ENCODE results near the gene SCAMP5. TPM values are rescaled to one million over a fixed set of nuclear protein-coding genes. Genes with fewer than 3 reads are reported as not detected.
A peak's percentile ranks its signal among the peaks of the same experiment; 100 is the strongest.

SCAMP5 gene
- total and polyA plus RNA-seq, 5 experiments from 2014 or later, result 0.09 to 0.36 (median 0.21) TPM; not detected in 1

DNA sequence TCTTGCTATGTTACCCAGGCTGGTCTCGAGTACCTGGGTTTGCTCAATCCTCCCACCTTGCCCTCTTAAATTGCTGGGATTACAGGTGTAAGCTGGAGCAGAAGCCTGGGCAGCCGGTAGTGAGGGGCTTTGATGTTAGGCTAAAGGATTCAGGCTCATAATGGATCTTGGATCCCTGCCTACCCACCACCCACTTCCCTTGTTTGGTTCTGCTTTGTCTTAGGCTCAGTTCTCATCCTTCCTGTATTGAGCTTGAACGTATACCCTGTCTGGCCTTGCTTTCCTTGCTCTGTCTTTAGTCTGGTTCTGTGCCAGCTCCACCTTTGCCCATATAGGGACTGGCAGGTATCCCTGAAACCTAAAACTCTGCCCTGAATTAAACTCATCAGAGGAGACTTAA is 29.7 kb downstream of the SCAMP5 start:
- Mint-ChIP-seq H3K9me3 (no peaks in the 10 kb centered on the region), H3K27me3 (no peaks in the 10 kb centered on the region), H3K4me3 (peak overlapping the region; percentile 51 to 99 (median 96)), H3K4me1 (peaks cover 14 to 35% (median 27%) of the 10 kb centered on the region in 4 donors), H3K36me3 (peaks cover 0 to 5% (median 0%) of the 10 kb centered on the region in 3 donors), H3K27ac (peak overlapping the region in 9 of 10 donors; percentile 48 to 97 (median 93))
- ATAC-seq (no peak), DNase-seq (peak in 1 of 10 donors; percentile 31)
- POLR2A ChIA-PET, result interaction anchor here (4.3 kb wide), 1 partner anchor 178 kb away, joined by 30 read pairs; the partner anchor contains the start of gene C15orf39

GRCh38 chr15:75025548-75026260 is 30.3 kb downstream of the SCAMP5 start:
- ATAC-seq (no peak), DNase-seq (peak in 1 of 10 donors; percentile 18)
- H3K36me3 Mint-ChIP-seq, result peaks cover 0 to 5% (median 0%) of the 10 kb centered on the region in 3 donors
- peaks cover 14 to 37% (median 27%) of the 10 kb centered on the region in 4 donors for H3K4me1 Mint-ChIP-seq
- POLR2A ChIA-PET, result interaction anchor here (4.3 kb wide), 1 partner anchor 177 kb away, joined by 30 read pairs; the partner anchor contains the start of gene C15orf39
- no peaks in the 10 kb centered on the region for H3K27me3 Mint-ChIP-seq
- peak overlapping the region in 7 of 10 donors; percentile 20 to 97 (median 85) for H3K27ac Mint-ChIP-seq
- peak overlapping the region in 7 of 10 donors; percentile 0 to 99 (median 96) for H3K4me3 Mint-ChIP-seq
- H3K9me3 Mint-ChIP-seq, result no peaks in the 10 kb centered on the region

- ATAC-seq, result no peak
- Mint-ChIP-seq H3K27ac (no peak overlapping the region), H3K9me3 (no peaks in the 10 kb centered on the region), H3K4me1 (peaks cover 14 to 46% (median 28%) of the 10 kb centered on the region in 4 donors), H3K36me3 (peaks cover 0 to 16% (median 0%) of the 10 kb centered on the region in 3 donors), H3K4me3 (peak overlapping the region in 1 of 10 donors; percentile 38), H3K27me3 (no peaks in the 10 kb centered on the region)
- POLR2A ChIA-PET, result no interaction called here
- no peak for DNase-seq
Measured at GRCh38 chr15:75027551-75027950, 32.2 kb downstream of the SCAMP5 start.

DNA sequence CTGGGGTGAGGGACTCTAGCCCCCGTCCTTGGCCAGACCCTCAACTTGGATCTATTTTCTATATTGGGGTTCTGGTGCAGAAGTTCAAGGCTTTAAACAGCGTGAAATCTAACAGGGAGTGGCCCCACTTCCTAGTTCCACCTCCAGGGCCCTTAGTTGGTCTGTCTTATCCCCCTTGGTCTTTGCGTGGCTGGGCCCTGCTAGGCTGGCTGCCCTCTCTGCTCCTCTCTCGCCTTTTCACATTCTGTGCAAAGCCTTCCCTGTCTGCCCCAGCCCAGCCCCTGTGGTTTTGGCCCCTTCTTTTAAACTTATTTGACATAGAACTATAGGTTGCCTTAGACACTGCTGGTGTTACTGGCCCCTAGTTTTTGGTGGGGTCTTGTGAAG is 33.6 kb downstream of the SCAMP5 start:
- DNase-seq, result no peak
- POLR2A ChIA-PET, result interaction anchor here (1.0 to 2.4 kb wide), 2 partner anchors 173 to 175 kb away, joined by 4 to 15 read pairs; partner anchors contain the start of gene C15orf39
- ATAC-seq, result no peak
- Mint-ChIP-seq H3K27me3 (no peaks in the 10 kb centered on the region), H3K36me3 (peaks cover 0 to 19% (median 0%) of the 10 kb centered on the region in 3 donors), H3K27ac (peak overlapping the region in 5 of 10 donors; percentile 68 to 83 (median 76)), H3K9me3 (no peaks in the 10 kb centered on the region), H3K4me3 (peak overlapping the region in 1 of 10 donors; percentile 16), H3K4me1 (peaks cover 11 to 43% (median 21%) of the 10 kb centered on the region in 4 donors)

DNA sequence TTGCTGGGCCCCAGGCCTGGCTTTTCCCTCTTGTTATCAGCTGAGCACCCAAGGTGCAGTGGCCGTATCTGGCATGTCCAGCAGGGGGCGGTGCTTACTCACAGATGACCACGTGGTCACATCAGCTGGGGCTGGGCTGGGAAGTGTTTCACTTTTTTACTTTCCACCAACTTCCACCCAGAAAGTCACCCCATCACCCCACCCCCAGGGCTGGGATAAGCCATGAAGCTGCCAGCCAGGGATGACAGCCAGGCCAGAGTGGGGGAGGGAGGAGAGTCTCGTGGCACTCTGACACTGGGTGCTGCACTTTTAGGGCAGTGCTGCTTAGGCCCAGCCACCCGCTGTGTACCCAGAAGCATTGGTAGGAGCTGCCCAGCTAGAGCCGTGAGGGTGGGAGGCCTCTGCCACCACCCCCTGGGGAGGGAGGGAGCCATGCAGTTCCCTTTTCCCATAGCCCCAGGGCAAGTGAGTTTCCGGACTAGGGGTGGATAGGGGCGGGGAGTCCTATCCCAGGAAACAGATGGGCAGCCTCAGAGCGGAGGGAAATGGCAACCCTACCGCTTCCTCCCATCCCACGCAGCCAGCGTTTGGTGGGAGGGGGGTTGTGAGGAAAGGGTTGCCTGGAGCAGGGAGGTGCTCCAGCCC is 34.1 kb downstream of the SCAMP5 start:
- H3K27ac Mint-ChIP-seq, result peak overlapping the region in 5 of 10 donors; percentile 68 to 83 (median 76)
- ATAC-seq (peak; percentile 90 to 96), DNase-seq (peak; percentile 69 to 93 (median 82))
- H3K4me3 Mint-ChIP-seq, result peak overlapping the region in 4 of 10 donors; percentile 16 to 56 (median 48)
- no peaks in the 10 kb centered on the region for H3K27me3 Mint-ChIP-seq
- no peaks in the 10 kb centered on the region for H3K9me3 Mint-ChIP-seq
- POLR2A ChIA-PET, result interaction anchor here (1.0 to 2.4 kb wide), 2 partner anchors 172 to 174 kb away, joined by 4 to 15 read pairs; partner anchors contain the start of gene C15orf39
- peaks cover 10 to 42% (median 16%) of the 10 kb centered on the region in 4 donors for H3K4me1 Mint-ChIP-seq
- H3K36me3 Mint-ChIP-seq, result peaks cover 0 to 19% (median 0%) of the 10 kb centered on the region in 3 donors

GRCh38 chr15:75030023-75030413 is 34.7 kb downstream of the SCAMP5 start:
- POLR2A ChIA-PET, result interaction anchor here (2.4 kb wide), 1 partner anchor 174 kb away, joined by 15 read pairs; no protein-coding TSS in a partner anchor

GRCh38 chr15:75030424-75030823 is 35.1 kb downstream of the SCAMP5 start:
- ATAC-seq (no peak), DNase-seq (no peak)
- Mint-ChIP-seq H3K27me3 (no peaks in the 10 kb centered on the region), H3K9me3 (no peaks in the 10 kb centered on the region), H3K4me3 (no peak overlapping the region), H3K27ac (peak overlapping the region in 2 of 10 donors; percentile 46 to 53), H3K4me1 (peaks cover 7 to 34% (median 8%) of the 10 kb centered on the region in 4 donors), H3K36me3 (peaks cover 0 to 19% (median 0%) of the 10 kb centered on the region in 3 donors)
- POLR2A ChIA-PET, result interaction anchor here (2.4 kb wide), 1 partner anchor 173 kb away, joined by 15 read pairs; no protein-coding TSS in a partner anchor

More at GRCh38 chr15:75030023-75030413, 34.7 kb downstream of the SCAMP5 start:
- peaks cover 9 to 38% (median 11%) of the 10 kb centered on the region in 4 donors for H3K4me1 Mint-ChIP-seq
- peaks cover 0 to 19% (median 0%) of the 10 kb centered on the region in 3 donors for H3K36me3 Mint-ChIP-seq
- DNase-seq, result no peak
- no peaks in the 10 kb centered on the region for H3K9me3 Mint-ChIP-seq
- no peak overlapping the region for H3K4me3 Mint-ChIP-seq
- no peak for ATAC-seq
- no peak overlapping the region for H3K27ac Mint-ChIP-seq
- no peaks in the 10 kb centered on the region for H3K27me3 Mint-ChIP-seq

DNA sequence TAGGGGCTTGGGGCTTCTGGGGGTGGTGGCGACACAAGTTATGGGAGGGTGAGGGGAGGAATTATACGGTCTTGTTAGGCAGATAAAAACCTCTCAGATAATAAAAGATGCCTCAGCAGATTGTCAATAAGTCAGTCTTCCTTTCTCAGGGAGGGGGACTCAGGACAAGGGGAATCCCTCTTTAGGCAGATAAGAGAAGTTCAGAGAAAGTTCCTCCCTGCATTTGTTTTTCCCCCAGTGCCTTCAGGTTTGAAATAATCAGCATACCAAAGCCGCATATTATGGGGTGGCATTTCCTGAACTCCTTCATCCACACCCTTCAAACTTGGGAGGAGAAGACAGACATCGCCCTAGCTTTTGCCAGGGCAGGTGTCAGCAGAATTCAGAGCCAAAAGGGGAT is 36.5 kb downstream of the SCAMP5 start:
- Mint-ChIP-seq H3K27me3 (no peaks in the 10 kb centered on the region), H3K4me1 (peaks cover 7 to 40% (median 12%) of the 10 kb centered on the region in 4 donors), H3K4me3 (peak overlapping the region in 1 of 10 donors; percentile 13), H3K27ac (no peak overlapping the region), H3K9me3 (no peaks in the 10 kb centered on the region), H3K36me3 (peaks cover 0 to 26% (median 4%) of the 10 kb centered on the region in 3 donors)
- no peak for DNase-seq
- ATAC-seq, result no peak
- POLR2A ChIA-PET, result no interaction called here

DNA sequence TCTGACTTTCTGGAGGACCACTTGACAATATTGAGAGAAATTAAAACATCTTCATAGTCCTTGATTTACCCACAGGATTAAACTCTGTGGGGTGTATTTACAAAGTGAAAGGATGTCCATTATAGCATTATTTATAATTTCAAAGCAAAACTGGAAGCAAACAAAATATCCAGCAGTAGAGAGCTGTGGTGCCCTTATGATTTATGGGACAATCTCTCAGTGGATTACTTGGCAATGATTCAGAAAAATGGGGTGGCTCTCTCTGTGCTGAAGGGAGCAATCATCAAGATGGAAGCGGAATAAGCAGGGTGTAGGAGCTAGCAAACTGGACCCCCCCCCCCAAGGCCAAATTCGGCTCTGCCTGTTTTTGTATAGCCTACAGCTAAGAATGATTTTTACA is 37.0 kb downstream of the SCAMP5 start:
- H3K4me3 Mint-ChIP-seq, result no peak overlapping the region
- H3K4me1 Mint-ChIP-seq, result peaks cover 7 to 45% (median 17%) of the 10 kb centered on the region in 4 donors
- no peaks in the 10 kb centered on the region for H3K27me3 Mint-ChIP-seq
- no peaks in the 10 kb centered on the region for H3K9me3 Mint-ChIP-seq
- H3K36me3 Mint-ChIP-seq, result peaks cover 0 to 32% (median 8%) of the 10 kb centered on the region in 3 donors
- ATAC-seq, result no peak
- no peak for DNase-seq
- POLR2A ChIA-PET, result interaction anchor here (0.6 kb wide), 1 partner anchor 165 kb away, joined by 8 read pairs; no protein-coding TSS in a partner anchor
- no peak overlapping the region for H3K27ac Mint-ChIP-seq

DNA sequence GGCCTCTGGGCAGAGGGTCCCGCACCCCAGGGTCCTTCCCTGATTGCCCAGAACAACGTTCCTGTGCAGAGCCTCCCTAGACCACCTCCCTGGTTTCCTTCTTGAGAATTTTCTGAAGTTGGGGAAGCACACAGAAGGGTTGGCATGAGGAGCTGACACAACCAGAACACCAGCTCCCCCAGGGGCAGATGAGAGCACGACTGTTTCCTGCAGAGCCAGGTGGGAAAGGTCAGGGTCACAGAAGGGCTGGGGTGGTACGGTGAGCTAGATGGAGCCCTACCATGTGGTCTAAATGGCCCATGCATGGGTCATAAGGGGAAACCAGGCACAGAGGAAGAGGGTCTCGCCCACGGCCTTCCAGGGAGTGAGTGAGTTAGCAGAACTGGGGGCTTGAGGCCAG is 38.4 kb downstream of the SCAMP5 start:
- POLR2A ChIA-PET, result interaction anchor here (0.6 to 1.4 kb wide), 2 partner anchors 10 to 1336 kb away, joined by 4 to 9 read pairs; partner anchors contain the start of gene PPCDC
- H3K27ac Mint-ChIP-seq, result no peak overlapping the region
- H3K9me3 Mint-ChIP-seq, result no peaks in the 10 kb centered on the region
- peaks cover 13 to 58% (median 22%) of the 10 kb centered on the region in 4 donors for H3K4me1 Mint-ChIP-seq
- no peak for ATAC-seq
- H3K36me3 Mint-ChIP-seq, result peaks cover 0 to 39% (median 8%) of the 10 kb centered on the region in 3 donors
- H3K4me3 Mint-ChIP-seq, result no peak overlapping the region
- DNase-seq, result no peak
- no peaks in the 10 kb centered on the region for H3K27me3 Mint-ChIP-seq

- Mint-ChIP-seq H3K4me3 (no peak overlapping the region), H3K27ac (no peak overlapping the region), H3K9me3 (no peaks in the 10 kb centered on the region), H3K4me1 (peaks cover 7 to 59% (median 17%) of the 10 kb centered on the region in 4 donors), H3K27me3 (no peaks in the 10 kb centered on the region), H3K36me3 (peaks cover 0 to 35% (median 8%) of the 10 kb centered on the region in 3 donors)
- no peak for DNase-seq
- POLR2A ChIA-PET, result interaction anchor here (1.4 kb wide), 1 partner anchor 11 kb away, joined by 9 read pairs; the partner anchor contains the start of gene PPCDC
- no peak for ATAC-seq
Measured at GRCh38 chr15:75034615-75035014, 39.3 kb downstream of the SCAMP5 start.

DNA sequence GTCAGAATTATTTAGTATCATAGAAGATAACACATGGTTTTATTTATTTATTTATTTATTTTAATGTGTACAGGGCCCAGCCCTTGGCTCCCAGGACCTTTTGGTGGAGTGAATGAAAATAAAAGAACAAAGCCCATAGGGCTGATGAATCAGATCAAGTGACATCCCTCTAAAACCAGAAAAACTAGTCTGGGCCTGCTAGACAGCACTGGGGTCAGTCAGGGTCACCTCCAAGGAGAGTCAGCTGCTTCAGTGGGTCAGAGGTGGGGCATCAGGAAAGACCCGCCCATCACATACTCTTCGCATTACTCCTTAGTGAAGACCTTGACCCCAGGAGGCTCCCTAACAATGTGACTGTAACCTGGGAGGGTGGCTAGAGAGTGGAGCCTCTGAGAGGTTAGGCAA is 40.9 kb downstream of the SCAMP5 start:
- H3K4me1 Mint-ChIP-seq, result peaks cover 6 to 56% (median 19%) of the 10 kb centered on the region in 4 donors
- no peak overlapping the region for H3K4me3 Mint-ChIP-seq
- ATAC-seq (no peak), DNase-seq (no peak)
- POLR2A ChIA-PET, result no interaction called here
- H3K27me3 Mint-ChIP-seq, result no peaks in the 10 kb centered on the region
- no peaks in the 10 kb centered on the region for H3K9me3 Mint-ChIP-seq
- H3K27ac Mint-ChIP-seq, result peak overlapping the region in 2 of 10 donors; percentile 62 to 77
- H3K36me3 Mint-ChIP-seq, result peaks cover 0 to 35% (median 8%) of the 10 kb centered on the region in 3 donors

Data from naive thymus-derived CD8-positive, alpha-beta T cell (primary cell).